Esophagus (tissue), 2 donors: ENCODE data around the gene LYL1. TPM values are rescaled to one million over a fixed set of nuclear protein-coding genes. Genes with fewer than 3 reads are reported as not detected.

Experiments used
- H3K27ac ChIP-seq, 2 donors: one replicate each; pipeline ENCODE4 v1.5.1; 2013; ENCODE audit warnings: low read depth in 2 of 2, mild to moderate bottlenecking in 2 of 2, inconsistent platforms in 1 of 2, low read length in 1 of 2, moderate library complexity in 1 of 2
- H3K27me3 ChIP-seq, 2 donors: one replicate each; pipeline ENCODE4 v1.6.1; 2013; ENCODE audit warnings: low read length in 2 of 2, control low read depth in 1 of 2, mild to moderate bottlenecking in 1 of 2; ENCODE audit not compliant: insufficient read depth in 2 of 2, control insufficient read depth in 1 of 2
- H3K36me3 ChIP-seq, 2 donors: one replicate each; pipeline ENCODE4 v1.6.1; 2013; ENCODE audit warnings: low read length in 1 of 2; ENCODE audit not compliant: control insufficient read depth in 2 of 2, insufficient read depth in 2 of 2
- H3K4me1 ChIP-seq, 2 donors: one replicate each; pipeline ENCODE4 v1.6.1; 2013; ENCODE audit warnings: low read length in 1 of 2; ENCODE audit not compliant: control insufficient read depth in 2 of 2, insufficient read depth in 2 of 2
- H3K4me3 ChIP-seq, 2 donors: one replicate each; pipeline ENCODE4 v1.5.1; 2013; ENCODE audit warnings: low read length in 2 of 2, mild to moderate bottlenecking in 2 of 2, low read depth in 1 of 2, moderate library complexity in 1 of 2
- H3K9me3 ChIP-seq, 2 donors: one replicate each; pipeline ENCODE4 v1.6.1; 2013; ENCODE audit warnings: mild to moderate bottlenecking in 2 of 2, low read depth in 1 of 2, low read length in 1 of 2, moderate library complexity in 1 of 2; ENCODE audit not compliant: control insufficient read depth in 2 of 2, insufficient read depth in 1 of 2
- WGBS, 2 donors: extraction: QIAGEN DNeasy Blood & Tissue Kit; methylation state at CpG; one replicate each; pipeline ENCODE4 v1.1.7; 2013; 5-methylcytosine and 5-hydroxymethylcytosine counted together
- polyA plus RNA-seq, 2 donors: library from polyadenylated mRNA; stranded (reverse); fragments of 200-250 nt; gene quantifications; one replicate each; pipeline ENCODE4 v1.2.3, GENCODE V29; 2013
- donor health status: healthy with polysubstance abuse.
- donor health status: Bipolar disorder and iron deficiency.

The LYL1 gene
- polyA plus RNA-seq, 2 donors = 1.5 to 1.9 TPM

GRCh38 chr19:13130886-13131490 lies 28.3 kb upstream of the LYL1 start:
- Histone ChIP-seq H3K27me3 (no peaks in the 10 kb centered on the region), H3K4me1 (peaks cover 0 to 5% of the 10 kb centered on the region in 2 donors), H3K9me3 (no peaks in the 10 kb centered on the region), H3K4me3 (no peak overlapping the region), H3K27ac (no peak overlapping the region), H3K36me3 (peaks cover 8 to 18% of the 10 kb centered on the region in 2 donors)
- WGBS, 2 donors = 83 to 96% methylated on average over 3 of the region's 3 CpGs

- H3K9me3 ChIP-seq = no peaks in the 10 kb centered on the region
- WGBS, 2 donors = 94% methylated on average over 9 of the region's 9 CpGs
- H3K4me1 ChIP-seq = peaks cover 0 to 5% of the 10 kb centered on the region in 2 donors
- no peak overlapping the region for H3K27ac ChIP-seq
- no peaks in the 10 kb centered on the region for H3K27me3 ChIP-seq
- H3K36me3 ChIP-seq = peaks cover 3 to 6% of the 10 kb centered on the region in 2 donors
- H3K4me3 ChIP-seq = no peak overlapping the region
Observed at GRCh38 chr19:13129384-13129783, 26.7 kb upstream of the LYL1 start.

- Histone ChIP-seq H3K4me3 (no peak overlapping the region), H3K4me1 (peaks cover 0 to 5% of the 10 kb centered on the region in 2 donors), H3K27me3 (no peaks in the 10 kb centered on the region), H3K36me3 (peaks cover 3 to 6% of the 10 kb centered on the region in 2 donors), H3K27ac (no peak overlapping the region), H3K9me3 (no peaks in the 10 kb centered on the region)
- 50 to 51% methylated on average over 1 of the region's 1 CpG for WGBS, 2 donors
Observed at GRCh38 chr19:13128583-13128982, 25.9 kb upstream of the LYL1 start.

GRCh38 chr19:13127811-13128575 lies 25.3 kb upstream of the LYL1 start:
- Histone ChIP-seq H3K9me3 (no peaks in the 10 kb centered on the region), H3K4me3 (no peak overlapping the region), H3K27me3 (no peaks in the 10 kb centered on the region), H3K4me1 (peaks cover 0 to 5% of the 10 kb centered on the region in 2 donors), H3K36me3 (peaks cover 3 to 6% of the 10 kb centered on the region in 2 donors), H3K27ac (no peak overlapping the region)
- 89% methylated on average over 6 of the region's 6 CpGs for whole genome bisulfite sequencing, 2 donors

- Histone ChIP-seq H3K4me1 (peaks cover 0 to 5% of the 10 kb centered on the region in 2 donors), H3K36me3 (peaks cover 3 to 6% of the 10 kb centered on the region in 2 donors), H3K27ac (no peak overlapping the region), H3K9me3 (no peaks in the 10 kb centered on the region), H3K4me3 (no peak overlapping the region), H3K27me3 (no peaks in the 10 kb centered on the region)
- 80 to 93% methylated on average over 8 to 9 of the region's 9 CpGs for WGBS, 2 donors
Observed at GRCh38 chr19:13127051-13127450, 24.4 kb upstream of the LYL1 start.

- Histone ChIP-seq H3K27me3 (no peaks in the 10 kb centered on the region), H3K4me1 (peaks cover 8 to 11% of the 10 kb centered on the region in 2 donors), H3K4me3 (no peak overlapping the region), H3K36me3 (peaks cover 3 to 9% of the 10 kb centered on the region in 2 donors), H3K9me3 (no peaks in the 10 kb centered on the region), H3K27ac (no peak overlapping the region)
- WGBS, 2 donors = 91 to 93% methylated on average over 20 of the region's 20 CpGs
Observed at GRCh38 chr19:13122980-13123957, 20.6 kb upstream of the LYL1 start.

- WGBS, 2 donors = 75 to 78% methylated on average over 13 of the region's 13 CpGs
- Histone ChIP-seq H3K9me3 (no peaks in the 10 kb centered on the region), H3K36me3 (peaks cover 3 to 9% of the 10 kb centered on the region in 2 donors), H3K27ac (no peak overlapping the region), H3K4me1 (peaks cover 8 to 11% of the 10 kb centered on the region in 2 donors), H3K27me3 (no peaks in the 10 kb centered on the region), H3K4me3 (no peak overlapping the region)
Observed at GRCh38 chr19:13122275-13122878, 19.7 kb upstream of the LYL1 start.

GRCh38 chr19:13121551-13122274 lies 19.1 kb upstream of the LYL1 start:
- H3K36me3 ChIP-seq = peaks cover 3 to 9% of the 10 kb centered on the region in 2 donors
- WGBS, 2 donors = 71 to 80% methylated on average over 18 of the region's 18 CpGs
- no peaks in the 10 kb centered on the region for H3K27me3 ChIP-seq
- no peaks in the 10 kb centered on the region for H3K9me3 ChIP-seq
- no peak overlapping the region for H3K4me3 ChIP-seq
- H3K4me1 ChIP-seq = peaks cover 8 to 11% of the 10 kb centered on the region in 2 donors
- no peak overlapping the region for H3K27ac ChIP-seq
